ENCODE results near the gene GRK5.

DNA sequence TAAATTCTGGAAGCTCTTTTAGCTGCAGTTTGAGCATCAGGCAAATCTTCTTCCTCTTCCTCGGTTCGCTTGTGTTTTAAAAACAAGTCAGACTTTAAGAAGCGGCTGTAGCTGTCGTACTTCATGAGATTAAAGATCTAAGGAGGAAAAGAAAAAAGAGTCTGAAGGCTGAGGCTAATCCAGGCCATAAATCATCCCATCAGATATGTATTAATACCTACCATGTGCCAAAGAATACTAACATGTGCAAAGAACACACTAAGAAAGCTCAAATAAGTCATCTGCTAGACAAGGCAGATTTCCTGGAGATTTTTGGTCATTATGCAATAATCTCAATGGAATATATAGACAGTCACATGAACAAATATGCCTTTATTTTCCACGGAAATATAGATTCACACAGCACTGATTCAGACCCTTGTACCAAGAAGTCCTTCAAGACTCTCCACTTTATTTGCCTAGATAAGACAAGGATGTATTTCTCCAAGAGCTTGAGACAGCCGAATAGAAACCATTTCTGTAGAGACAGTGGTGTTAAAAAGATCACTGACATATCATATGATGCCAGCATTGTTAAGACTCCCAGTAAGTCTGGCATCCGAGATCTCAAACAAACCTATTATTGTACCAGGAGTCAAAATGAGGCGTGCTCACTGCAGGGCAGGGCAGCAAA is 292.9 kb downstream of the GRK5 start:
- TF ChIP-seq, protein P1, sequence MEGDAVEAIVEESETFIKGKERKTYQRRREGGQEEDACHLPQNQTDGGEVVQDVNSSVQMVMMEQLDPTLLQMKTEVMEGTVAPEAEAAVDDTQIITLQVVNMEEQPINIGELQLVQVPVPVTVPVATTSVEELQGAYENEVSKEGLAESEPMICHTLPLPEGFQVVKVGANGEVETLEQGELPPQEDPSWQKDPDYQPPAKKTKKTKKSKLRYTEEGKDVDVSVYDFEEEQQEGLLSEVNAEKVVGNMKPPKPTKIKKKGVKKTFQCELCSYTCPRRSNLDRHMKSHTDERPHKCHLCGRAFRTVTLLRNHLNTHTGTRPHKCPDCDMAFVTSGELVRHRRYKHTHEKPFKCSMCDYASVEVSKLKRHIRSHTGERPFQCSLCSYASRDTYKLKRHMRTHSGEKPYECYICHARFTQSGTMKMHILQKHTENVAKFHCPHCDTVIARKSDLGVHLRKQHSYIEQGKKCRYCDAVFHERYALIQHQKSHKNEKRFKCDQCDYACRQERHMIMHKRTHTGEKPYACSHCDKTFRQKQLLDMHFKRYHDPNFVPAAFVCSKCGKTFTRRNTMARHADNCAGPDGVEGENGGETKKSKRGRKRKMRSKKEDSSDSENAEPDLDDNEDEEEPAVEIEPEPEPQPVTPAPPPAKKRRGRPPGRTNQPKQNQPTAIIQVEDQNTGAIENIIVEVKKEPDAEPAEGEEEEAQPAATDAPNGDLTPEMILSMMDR (IDR thresholded peaks at IDR 0.05; ENCODE audit: insufficient read depth, low read length, poor library complexity, severe bottlenecking), result no peak
- TF ChIP-seq EZH2phosphoT487 (conservative IDR thresholded peaks at IDR 0.05; ENCODE audit: low read length), result no peak
